GM19468 (cell line): ENCODE measurements around the gene SSTR5.

Experiments used
- ATAC-seq: cut with Tn5 transposase; IDR thresholded peaks from one replicate; pipeline ENCODE4 v1.9.1; 2021; ENCODE audit warnings: mild to moderate bottlenecking, moderate library complexity, moderate number of reproducible peaks; ENCODE audit not compliant: unreplicated experiment; ENCODE audit errors: extremely low read depth

SSTR5 gene

GRCh38 chr16:1101133-1101532 lies 28.6 kb downstream of the SSTR5 start:
- no peak for ATAC-seq

GRCh38 chr16:1101573-1102332 lies 29.2 kb downstream of the SSTR5 start:
- no peak for ATAC-seq

- no peak for ATAC-seq
These were observed 29.8 kb downstream of the SSTR5 start for GRCh38 chr16:1102333-1102700.

GRCh38 chr16:1102921-1103635 lies 30.5 kb downstream of the SSTR5 start:
- no peak for ATAC-seq

GRCh38 chr16:1103636-1103980 lies 31.1 kb downstream of the SSTR5 start:
- ATAC-seq, result no peak

- ATAC-seq, result no peak
These were observed 33.5 kb downstream of the SSTR5 start for GRCh38 chr16:1105888-1106620.

GRCh38 chr16:1106659-1107058 lies 34.1 kb downstream of the SSTR5 start:
- ATAC-seq, result no peak

- no peak for ATAC-seq
These were observed 34.6 kb downstream of the SSTR5 start for GRCh38 chr16:1107141-1107540.

GRCh38 chr16:1107731-1108130 lies 35.2 kb downstream of the SSTR5 start:
- ATAC-seq, result no peak

- ATAC-seq, result no peak
These were observed 36.0 kb downstream of the SSTR5 start for GRCh38 chr16:1108299-1109252.

GRCh38 chr16:1109648-1110047 lies 37.1 kb downstream of the SSTR5 start:
- ATAC-seq, result no peak

- no peak for ATAC-seq
These were observed 40.1 kb downstream of the SSTR5 start for GRCh38 chr16:1112506-1113184.

GRCh38 chr16:1113489-1113888 lies 40.9 kb downstream of the SSTR5 start:
- no peak for ATAC-seq

GRCh38 chr16:1113889-1114526 lies 41.5 kb downstream of the SSTR5 start:
- no peak for ATAC-seq

GRCh38 chr16:1116693-1117077 lies 44.1 kb downstream of the SSTR5 start:
- no peak for ATAC-seq

- ATAC-seq, result no peak
These were observed 44.8 kb downstream of the SSTR5 start for GRCh38 chr16:1117176-1117900.

- no peak for ATAC-seq
These were observed 45.4 kb downstream of the SSTR5 start for GRCh38 chr16:1117926-1118325.

GRCh38 chr16:1119129-1119528 lies 46.6 kb downstream of the SSTR5 start:
- no peak for ATAC-seq
